Tibial artery (tissue), 4 donors: ENCODE measurements around the gene HS6ST1.
A peak's percentile ranks its signal among the peaks of the same experiment; 100 is the strongest.

Source experiments
- DNase-seq, 2 donors: peaks; one replicate each; pipeline ENCODE4 v3.0.0-alpha.2; 2019
- H3K27ac ChIP-seq, 2 donors: fragments of 200-600 bp; sonication (generic) in 1 of 2; 1 replicate in 1 of 2; 2 replicates in 1 of 2; pipeline ENCODE4 v1.5.1; 2018 to 2019; ENCODE audit warnings: mild to moderate bottlenecking in 1 of 2
- H3K27me3 ChIP-seq, 2 donors: fragments of 200-600 bp; sonication (generic) in 1 of 2; one replicate each; pipeline versions ENCODE4 v1.5.1 to v1.6.0; 2016 to 2019
- H3K36me3 ChIP-seq, 3 donors: fragments of 200-600 bp; sonication (generic) in 2 of 3; one replicate each; pipeline ENCODE4 v1.5.1; 2016 to 2019; ENCODE audit warnings: mild to moderate bottlenecking in 2 of 3
- H3K4me1 ChIP-seq, 4 donors: fragments of 200-600 bp; sonication (generic) in 2 of 4; 1 replicate in 3 of 4; 2 replicates in 1 of 4; pipeline ENCODE4 v1.5.1; 2016 to 2019
- H3K4me3 ChIP-seq, 2 donors: fragments of 200-600 bp; sonication (generic) in 1 of 2; 1 replicate in 1 of 2; 2 replicates in 1 of 2; pipeline ENCODE4 v1.5.1; 2018 to 2019; ENCODE audit warnings: mild to moderate bottlenecking in 2 of 2
- H3K9me3 ChIP-seq, 3 donors: fragments of 200-600 bp; sonication (generic) in 1 of 3; one replicate each; pipeline ENCODE4 v1.5.1; 2016 to 2019
- intact Hi-C: fragments of 100-400 bp; cut with DNase I; formaldehyde crosslinking; loops from one replicate; pipeline ENCODE4 v1.15.0; 2023; ENCODE audit warnings: low total_unique reads
- TF ChIP-seq, protein P1 (sequence below), 2 experiments: fragments of 200-600 bp in 1 of 2; fragments of 450-650 bp in 1 of 2; IDR thresholded peaks; one replicate each; pipeline ENCODE4 v1.5.1; 2017 to 2019; ENCODE audit warnings: antibody characterized with exemption in 2 of 2, mild to moderate bottlenecking in 1 of 2, moderate library complexity in 1 of 2

The HS6ST1 gene

GRCh38 chr2:128301021-128301420, 17.6 kb downstream of the HS6ST1 start:
- H3K4me1 ChIP-seq = peaks cover 16 to 57% (median 40%) of the 10 kb centered on the region in 4 donors
- peak overlapping the region; percentile 52 to 59 for H3K27ac ChIP-seq
- no peak overlapping the region for H3K4me3 ChIP-seq
- H3K27me3 ChIP-seq = no peaks in the 10 kb centered on the region
- DNase-seq = no peak
- TF ChIP-seq, protein P1, sequence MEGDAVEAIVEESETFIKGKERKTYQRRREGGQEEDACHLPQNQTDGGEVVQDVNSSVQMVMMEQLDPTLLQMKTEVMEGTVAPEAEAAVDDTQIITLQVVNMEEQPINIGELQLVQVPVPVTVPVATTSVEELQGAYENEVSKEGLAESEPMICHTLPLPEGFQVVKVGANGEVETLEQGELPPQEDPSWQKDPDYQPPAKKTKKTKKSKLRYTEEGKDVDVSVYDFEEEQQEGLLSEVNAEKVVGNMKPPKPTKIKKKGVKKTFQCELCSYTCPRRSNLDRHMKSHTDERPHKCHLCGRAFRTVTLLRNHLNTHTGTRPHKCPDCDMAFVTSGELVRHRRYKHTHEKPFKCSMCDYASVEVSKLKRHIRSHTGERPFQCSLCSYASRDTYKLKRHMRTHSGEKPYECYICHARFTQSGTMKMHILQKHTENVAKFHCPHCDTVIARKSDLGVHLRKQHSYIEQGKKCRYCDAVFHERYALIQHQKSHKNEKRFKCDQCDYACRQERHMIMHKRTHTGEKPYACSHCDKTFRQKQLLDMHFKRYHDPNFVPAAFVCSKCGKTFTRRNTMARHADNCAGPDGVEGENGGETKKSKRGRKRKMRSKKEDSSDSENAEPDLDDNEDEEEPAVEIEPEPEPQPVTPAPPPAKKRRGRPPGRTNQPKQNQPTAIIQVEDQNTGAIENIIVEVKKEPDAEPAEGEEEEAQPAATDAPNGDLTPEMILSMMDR (IDR thresholded peaks at IDR 0.05) = no peak
- no peaks in the 10 kb centered on the region for H3K36me3 ChIP-seq
- intact Hi-C loops = no loop called here
- H3K9me3 ChIP-seq = no peaks in the 10 kb centered on the region

DNA sequence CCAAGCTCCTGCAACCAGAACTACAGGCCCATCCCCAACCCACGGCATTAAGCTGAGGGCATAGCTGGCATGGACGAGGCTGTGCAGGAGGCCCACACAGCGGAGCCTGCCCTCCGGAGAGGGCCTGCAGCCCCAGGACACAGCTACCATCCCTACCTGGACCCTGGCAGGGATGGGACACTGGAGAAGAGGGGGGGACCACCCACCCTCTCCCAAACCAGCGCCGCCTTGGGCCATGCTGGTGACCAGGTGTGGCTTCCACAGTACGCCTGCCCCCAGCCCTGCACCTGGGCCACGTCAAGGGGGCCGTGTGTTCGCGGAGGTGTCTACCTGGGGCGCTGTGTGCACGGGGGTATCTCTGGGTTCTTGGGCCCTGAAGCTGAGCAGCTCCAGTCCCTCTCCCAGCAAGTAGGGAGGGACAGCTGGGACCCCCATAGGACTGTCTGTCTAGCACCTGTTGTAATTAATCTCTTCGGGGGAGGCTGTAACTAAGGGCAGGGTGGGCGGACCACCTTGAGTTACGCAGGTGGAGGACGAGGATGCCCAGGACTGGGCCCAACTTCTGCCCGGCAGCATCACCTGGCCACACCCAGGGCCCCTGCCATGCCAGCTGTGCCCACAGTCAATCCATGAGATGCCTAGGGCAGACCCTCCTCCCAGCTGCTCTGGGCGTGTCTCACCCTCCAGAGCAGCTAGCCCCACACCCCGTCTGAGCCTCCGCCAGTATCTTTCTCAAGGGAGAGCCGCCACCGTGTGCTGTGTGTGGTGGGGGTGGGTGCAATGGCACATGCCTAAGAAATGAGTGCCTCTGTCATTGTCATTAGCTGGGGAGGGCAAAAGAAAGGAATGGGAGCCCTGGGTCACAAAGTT, 18.3 kb downstream of the HS6ST1 start:
- Histone ChIP-seq H3K27ac (peak overlapping the region; percentile 52 to 59), H3K4me1 (peaks cover 10 to 51% (median 33%) of the 10 kb centered on the region in 4 donors), H3K36me3 (no peaks in the 10 kb centered on the region), H3K9me3 (no peaks in the 10 kb centered on the region), H3K27me3 (no peaks in the 10 kb centered on the region), H3K4me3 (no peak overlapping the region)
- intact Hi-C loops = no loop called here
- DNase-seq = no peak
- TF ChIP-seq, protein P1 (IDR thresholded peaks at IDR 0.05) = no peak

DNA sequence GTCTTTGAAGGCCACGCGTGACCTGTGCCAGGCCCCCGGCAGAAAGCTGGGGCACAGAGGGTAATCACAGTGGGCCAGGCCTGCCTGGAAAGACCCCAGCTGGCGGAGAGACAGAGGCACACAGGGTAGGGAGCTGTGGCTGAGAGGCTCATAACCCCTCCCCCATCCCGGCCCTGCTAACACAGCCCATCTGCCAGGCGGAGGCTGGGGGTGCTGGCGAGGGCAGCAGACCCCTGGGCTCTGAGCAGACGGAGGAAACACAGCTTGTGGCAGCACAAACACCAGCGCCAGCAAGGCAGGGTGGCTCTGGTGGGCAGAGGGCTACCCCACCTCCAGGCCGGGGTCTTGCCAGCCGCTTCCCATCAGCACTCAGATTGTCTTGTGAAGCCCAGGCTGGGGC, 19.0 kb downstream of the HS6ST1 start:
- TF ChIP-seq, protein P1 (IDR thresholded peaks at IDR 0.05) = no peak
- H3K4me3 ChIP-seq = no peak overlapping the region
- H3K4me1 ChIP-seq = peaks cover 10 to 43% (median 26%) of the 10 kb centered on the region in 4 donors
- H3K27ac ChIP-seq = no peak overlapping the region
- H3K36me3 ChIP-seq = no peaks in the 10 kb centered on the region
- intact Hi-C loops = no loop called here
- no peaks in the 10 kb centered on the region for H3K27me3 ChIP-seq
- DNase-seq = no peak
- H3K9me3 ChIP-seq = no peaks in the 10 kb centered on the region

- no peak for DNase-seq
- intact Hi-C loops = no loop called here
- Histone ChIP-seq H3K36me3 (no peaks in the 10 kb centered on the region), H3K27me3 (no peaks in the 10 kb centered on the region), H3K4me1 (peaks cover 10 to 39% (median 25%) of the 10 kb centered on the region in 4 donors), H3K27ac (no peak overlapping the region), H3K9me3 (no peaks in the 10 kb centered on the region), H3K4me3 (no peak overlapping the region)
- TF ChIP-seq, protein P1 (IDR thresholded peaks at IDR 0.05) = no peak
These were observed 19.7 kb downstream of the HS6ST1 start for GRCh38 chr2:128298846-128299507.

GRCh38 chr2:128298286-128298685, 20.4 kb downstream of the HS6ST1 start:
- no peak for DNase-seq
- H3K27ac ChIP-seq = no peak overlapping the region
- H3K9me3 ChIP-seq = no peaks in the 10 kb centered on the region
- H3K4me3 ChIP-seq = no peak overlapping the region
- H3K4me1 ChIP-seq = peaks cover 10 to 38% (median 24%) of the 10 kb centered on the region in 4 donors
- no peaks in the 10 kb centered on the region for H3K27me3 ChIP-seq
- intact Hi-C loops = no loop called here
- TF ChIP-seq, protein P1 (IDR thresholded peaks at IDR 0.05) = no peak
- H3K36me3 ChIP-seq = no peaks in the 10 kb centered on the region
